NCI-H446 (cell line): ENCODE measurements around the gene SKOR2.
"Not testable (repeated sequence)": the region's sequence is repeated elsewhere in the genome, so short reads cannot be mapped to it uniquely, and the experiment has no call there.

Source experiments
- DNase-seq, 2 experiments: peaks; one replicate each; lab custom pipeline; 2025; lab: John Stamatoyannopoulos, UW

Gene SKOR2

GRCh38 chr18:47254341-47254939 lies 3.0 kb upstream of the SKOR2 start:
- no peak for DNase-seq

DNA sequence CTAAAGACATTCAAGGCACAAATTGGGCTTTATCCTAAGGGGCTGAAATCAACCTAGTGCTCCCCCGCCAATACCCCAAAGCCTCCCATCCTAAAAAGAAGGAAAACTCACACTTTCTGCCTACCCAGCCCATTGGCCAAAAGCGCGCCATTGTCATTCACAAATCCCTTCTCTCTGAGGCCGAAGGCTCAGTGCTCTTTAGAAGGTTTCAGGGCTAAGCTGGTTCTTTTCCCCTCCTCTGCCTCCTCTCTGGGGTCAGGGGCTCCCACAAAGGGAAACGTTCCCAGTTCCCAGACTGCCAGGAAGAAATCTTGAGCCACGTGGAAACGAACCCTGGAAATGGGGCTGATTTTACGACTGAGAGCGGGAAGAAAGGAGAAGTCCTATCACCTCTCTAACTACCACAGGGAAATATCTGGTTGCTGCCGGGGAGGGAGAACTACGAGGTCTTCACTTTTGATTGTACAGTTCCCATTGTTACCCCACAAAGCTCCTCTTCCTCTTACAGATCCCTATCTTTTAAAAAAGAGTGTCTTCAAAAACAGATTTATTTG lies 1.7 kb upstream of the SKOR2 start:
- no peak for DNase-seq

GRCh38 chr18:47250391-47251046 lies 941 bp downstream of the SKOR2 start:
- DNase-seq: no peak

DNA sequence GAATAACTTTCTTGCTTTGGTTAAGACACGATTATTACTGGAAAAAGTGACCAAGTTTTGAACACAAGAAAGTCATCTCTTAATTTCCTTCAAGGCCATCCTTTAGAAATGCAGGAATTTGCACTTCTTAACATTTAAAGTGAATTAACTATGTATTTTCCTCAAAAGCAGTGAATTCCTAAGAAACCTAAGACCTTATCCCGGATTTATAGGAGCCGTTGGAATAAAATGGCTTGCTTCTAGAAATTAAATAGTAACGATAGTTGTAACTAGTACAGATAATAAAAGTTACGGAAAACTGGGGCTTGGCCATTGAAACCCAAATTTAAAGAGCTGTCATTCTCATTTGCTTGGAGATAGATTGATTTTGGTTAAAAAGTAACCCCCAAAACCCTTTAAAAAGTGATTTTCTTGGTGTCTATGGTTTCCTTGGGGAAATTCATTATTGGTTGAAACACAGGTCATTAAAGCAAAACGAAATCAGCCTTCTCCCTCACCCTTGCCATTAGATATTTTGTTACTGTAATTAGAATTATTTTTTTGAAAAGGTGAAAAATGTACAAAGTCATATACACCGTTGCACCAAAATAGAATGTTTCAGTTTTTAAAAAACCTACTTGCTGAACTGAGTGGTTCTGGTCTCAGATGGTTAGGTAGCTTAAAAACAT lies 2.0 kb downstream of the SKOR2 start:
- DNase-seq: no peak

GRCh38 chr18:47248604-47249313 lies 2.7 kb downstream of the SKOR2 start:
- no peak for DNase-seq

DNA sequence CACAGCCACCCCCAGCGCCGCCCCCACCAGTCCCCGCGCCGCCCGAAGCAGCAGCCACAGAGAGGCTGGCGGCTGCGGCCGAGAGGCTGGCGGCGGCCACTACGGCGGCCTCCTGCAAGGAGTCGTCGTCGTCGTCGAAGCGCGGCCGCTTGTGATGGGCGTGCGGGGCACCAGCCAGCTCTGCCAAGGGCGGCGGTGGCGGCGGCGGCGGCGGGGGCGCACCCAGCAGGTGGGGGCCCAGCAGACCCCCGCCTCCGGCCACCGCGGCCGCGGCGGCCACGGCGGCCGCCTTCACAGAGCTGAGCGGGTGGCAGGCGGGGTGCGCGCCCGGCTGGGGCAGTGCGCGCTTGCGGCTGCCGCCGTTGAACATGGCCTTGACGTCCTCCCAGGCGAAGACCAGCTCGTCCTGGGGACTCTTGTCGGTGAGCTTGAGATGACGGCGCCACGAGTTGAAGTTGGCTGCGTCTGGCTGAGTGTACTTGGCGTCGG lies 3.3 kb downstream of the SKOR2 start:
- DNase-seq: no peak

DNA sequence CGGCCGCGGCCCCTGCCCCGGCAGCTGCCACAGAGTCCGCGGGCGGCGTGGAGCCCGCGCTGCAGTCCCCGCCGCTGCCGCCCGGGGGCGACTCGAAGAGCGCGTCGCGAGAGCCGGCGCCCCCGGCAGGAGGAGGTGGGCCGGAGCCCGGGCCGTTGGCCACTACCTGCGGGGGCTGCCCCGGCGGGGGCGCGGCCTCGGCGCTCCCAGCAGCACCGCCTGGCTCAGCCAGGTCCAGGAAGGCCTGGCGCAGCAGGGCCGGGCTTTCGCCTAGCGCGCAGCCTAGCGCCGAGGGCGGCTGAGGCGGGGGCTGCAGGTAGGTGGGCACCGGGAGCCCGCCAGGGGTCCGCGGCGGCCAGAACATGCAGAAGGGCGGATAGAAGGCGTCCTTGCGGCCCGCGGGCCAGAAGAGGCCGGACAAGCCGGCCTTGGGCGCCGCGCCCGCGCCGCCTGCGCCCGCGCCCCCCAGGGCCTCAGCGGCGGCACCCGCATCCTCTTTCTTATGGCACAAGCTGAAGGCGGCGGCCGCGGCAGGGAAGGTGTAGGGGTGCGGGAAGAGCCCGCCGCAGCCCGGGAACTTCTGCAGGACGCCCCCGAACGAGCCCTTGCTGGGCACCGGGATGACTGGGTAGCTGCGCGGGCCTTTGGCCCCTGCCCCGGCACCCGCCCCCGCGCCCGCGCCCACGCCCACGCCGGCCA lies 3.9 kb downstream of the SKOR2 start:
- DNase-seq: no peak

DNA sequence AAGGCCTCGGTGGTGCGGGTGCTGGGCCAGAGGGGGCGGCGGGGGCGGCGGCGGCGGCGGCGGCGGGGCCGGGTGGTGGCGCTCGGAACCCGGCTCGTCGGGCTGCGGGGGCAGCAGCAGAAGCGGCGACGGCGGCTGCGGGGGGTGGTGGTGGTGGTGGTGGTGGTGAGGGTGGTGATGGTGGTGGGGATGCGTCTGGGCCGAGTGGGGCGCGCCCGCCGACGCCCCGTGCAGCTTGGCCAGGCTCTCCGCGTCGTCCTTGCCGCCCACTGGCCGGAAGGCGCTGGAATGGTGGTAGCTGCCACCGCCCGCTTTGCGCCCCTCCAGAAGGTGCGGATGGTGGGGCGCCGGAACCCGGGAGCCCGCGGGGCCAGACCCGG lies 4.4 kb downstream of the SKOR2 start:
- no peak for DNase-seq

DNA sequence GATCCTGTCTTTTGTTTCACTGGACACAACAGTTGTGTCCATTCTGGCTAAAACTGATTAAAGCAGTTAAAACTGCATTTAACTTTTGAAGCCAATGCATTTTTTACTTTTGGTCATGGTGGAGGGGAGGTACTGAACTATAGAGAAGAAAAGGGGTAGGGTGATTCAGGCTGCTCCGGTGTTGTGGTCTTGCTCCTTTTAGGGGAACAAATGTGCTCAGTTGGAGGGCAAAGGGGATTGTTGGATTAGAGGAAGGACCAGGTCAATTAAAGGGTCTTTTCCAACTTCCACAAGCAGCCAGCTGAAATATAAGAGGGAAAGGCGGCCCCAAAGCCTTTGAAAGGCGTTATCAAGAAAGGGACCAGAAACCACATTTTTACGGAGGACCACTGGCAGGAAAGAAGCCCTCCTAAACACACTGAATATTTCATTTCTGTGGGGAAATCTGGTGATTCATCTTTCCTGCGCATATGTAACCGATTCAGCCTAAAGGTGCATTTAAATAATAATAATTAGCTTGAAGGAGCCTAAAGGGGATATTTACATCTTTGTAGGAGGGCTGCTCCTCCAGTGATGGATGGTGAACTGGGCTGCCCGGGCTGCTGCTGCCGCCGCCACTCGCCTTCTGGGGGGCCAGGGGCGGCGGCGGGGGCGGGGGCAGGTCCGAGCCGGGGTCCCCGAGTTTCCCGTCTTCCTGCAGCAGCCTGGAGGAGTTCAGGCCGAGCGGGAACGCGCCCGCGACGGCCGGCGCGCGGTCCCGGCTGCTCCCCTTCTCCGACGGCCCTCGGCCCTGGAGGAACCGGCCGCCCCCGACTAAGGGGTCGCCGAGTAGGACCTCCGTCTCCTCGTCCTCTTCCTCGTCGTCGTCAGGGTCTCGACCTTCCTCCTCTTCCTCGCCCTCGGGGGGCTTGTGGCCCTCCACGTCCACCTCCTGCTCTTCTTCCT lies 5.2 kb downstream of the SKOR2 start:
- no peak for DNase-seq

GRCh38 chr18:47244086-47244485 lies 7.4 kb downstream of the SKOR2 start:
- DNase-seq: no peak

DNA sequence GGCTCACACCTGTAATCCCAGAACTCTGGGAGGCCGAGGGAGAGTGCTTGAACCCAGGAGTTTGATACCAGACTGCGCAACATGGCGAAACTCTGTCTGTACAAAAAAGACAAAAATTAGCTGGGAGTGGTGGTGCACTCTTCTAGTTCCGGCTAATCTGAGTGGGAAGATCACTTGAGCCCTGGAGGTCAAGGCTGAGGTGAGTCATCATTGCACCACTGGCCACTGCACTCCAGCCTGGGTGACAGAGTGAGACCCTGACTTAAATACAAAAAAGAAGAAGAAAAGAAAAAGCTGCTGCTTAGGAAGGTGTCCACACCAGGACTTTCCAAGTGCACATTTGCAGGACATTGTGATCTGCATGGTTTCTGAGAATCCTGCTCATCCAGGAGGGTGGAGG lies 16.4 kb downstream of the SKOR2 start:
- no peak for DNase-seq

- DNase-seq: no peak
Measured at GRCh38 chr18:47226660-47227059, 24.8 kb downstream of the SKOR2 start.

DNA sequence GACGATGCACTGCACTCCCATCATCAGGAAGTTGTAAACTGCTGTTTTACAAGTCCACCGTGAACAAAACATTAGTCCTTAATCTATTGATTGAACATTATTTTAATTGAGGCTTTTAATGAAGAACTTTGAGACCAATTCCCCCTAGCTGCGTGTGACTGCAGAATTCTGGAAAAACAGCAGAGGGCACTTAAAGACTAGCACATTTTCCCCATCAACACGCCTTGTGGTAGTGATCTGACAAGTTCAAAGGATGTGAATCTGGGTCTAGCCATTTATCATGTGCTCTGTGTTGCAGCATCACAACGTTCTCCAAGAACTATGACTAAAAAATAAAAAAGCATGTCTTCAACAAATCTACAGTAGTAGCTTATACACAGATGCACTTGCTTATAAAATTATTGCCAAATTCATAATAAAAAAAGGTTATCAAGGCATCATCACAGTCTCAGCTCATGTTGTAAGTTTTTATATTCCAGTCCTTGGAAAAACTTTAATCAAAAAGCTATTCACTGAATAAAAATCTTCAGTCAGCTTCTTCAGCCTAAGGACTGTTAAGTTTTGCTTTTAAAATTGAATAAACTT lies 35.8 kb downstream of the SKOR2 start:
- peak in 1 of 2 experiments; percentile 36 for DNase-seq

- DNase-seq: no peak
Measured at GRCh38 chr18:47209171-47209570, 42.3 kb downstream of the SKOR2 start.

- no peak for DNase-seq
Measured at GRCh38 chr18:47206945-47207637, 44.4 kb downstream of the SKOR2 start.

DNA sequence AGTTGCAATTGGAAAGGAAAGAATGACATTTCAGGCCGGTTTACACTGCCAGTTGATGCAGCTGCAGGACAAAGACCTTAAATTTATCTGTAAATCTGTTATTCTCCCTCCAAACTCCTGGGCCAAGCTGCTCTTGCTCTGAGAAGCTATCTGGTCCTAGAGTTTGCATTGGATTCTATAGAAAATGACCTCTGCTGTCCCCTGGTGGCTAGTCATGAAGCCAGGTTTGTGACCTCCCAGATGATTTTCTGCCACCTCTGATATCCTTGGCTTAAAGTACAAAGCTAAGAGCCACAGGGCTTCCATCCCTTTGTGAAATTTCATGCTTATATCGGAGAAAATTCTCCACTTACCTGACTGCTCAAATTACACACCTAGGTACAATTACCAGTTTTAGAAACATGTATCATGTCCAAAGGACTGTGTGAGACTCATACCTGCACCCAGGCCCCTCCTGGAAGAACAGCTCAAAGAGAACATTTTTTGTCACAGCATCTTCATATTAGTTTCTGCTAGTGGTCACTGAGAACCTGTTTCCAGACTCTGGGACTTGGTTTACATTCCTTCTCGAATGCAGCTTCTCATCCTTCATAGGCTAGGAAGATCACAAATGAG lies 46.4 kb downstream of the SKOR2 start:
- DNase-seq: peak in 1 of 2 experiments; percentile 40

DNA sequence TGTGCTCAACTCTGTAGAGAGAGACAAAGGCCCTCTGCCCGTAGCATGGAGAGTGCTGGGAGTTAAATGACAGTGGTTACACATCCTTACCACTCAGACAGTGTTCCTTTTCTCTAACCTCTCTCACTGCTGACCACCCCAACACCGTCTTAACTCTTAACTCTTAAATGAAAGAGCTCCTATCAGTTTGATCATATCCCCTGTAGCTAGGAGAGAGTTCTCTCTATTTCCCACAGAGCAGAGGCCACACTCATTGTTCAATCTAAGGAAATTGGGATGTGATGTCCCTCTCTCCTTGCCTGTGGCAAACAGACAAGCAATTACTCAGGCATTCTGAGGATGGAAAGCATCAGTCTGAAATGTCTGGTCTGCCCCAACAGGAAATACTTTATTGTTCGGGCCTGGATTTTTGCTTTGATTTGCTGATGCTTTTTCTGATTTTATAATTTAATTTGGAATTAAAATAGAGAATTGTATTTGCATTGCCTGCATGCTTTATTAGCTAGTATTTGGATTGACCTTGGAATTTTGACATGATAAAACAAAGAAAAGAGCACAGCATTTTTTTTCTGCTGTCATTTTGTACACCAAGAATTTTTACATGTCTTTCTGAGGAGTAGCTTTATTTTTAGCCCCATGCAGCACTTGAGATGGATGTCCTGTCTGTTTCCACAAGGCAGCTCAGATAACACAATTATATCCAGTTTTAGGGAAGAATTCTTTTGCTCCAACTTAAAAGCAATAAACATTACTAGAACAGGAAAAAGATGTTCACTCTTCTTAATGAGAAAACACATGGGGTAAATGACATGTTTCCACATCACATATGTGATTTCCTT lies 47.6 kb downstream of the SKOR2 start:
- DNase-seq: no peak

- DNase-seq: not testable (repeated sequence)
Measured at GRCh38 chr18:47195961-47196360, 55.5 kb downstream of the SKOR2 start.
